ENCODE measurements around the gene VAMP3.

VAMP3 gene, protein sequence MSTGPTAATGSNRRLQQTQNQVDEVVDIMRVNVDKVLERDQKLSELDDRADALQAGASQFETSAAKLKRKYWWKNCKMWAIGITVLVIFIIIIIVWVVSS

DNA sequence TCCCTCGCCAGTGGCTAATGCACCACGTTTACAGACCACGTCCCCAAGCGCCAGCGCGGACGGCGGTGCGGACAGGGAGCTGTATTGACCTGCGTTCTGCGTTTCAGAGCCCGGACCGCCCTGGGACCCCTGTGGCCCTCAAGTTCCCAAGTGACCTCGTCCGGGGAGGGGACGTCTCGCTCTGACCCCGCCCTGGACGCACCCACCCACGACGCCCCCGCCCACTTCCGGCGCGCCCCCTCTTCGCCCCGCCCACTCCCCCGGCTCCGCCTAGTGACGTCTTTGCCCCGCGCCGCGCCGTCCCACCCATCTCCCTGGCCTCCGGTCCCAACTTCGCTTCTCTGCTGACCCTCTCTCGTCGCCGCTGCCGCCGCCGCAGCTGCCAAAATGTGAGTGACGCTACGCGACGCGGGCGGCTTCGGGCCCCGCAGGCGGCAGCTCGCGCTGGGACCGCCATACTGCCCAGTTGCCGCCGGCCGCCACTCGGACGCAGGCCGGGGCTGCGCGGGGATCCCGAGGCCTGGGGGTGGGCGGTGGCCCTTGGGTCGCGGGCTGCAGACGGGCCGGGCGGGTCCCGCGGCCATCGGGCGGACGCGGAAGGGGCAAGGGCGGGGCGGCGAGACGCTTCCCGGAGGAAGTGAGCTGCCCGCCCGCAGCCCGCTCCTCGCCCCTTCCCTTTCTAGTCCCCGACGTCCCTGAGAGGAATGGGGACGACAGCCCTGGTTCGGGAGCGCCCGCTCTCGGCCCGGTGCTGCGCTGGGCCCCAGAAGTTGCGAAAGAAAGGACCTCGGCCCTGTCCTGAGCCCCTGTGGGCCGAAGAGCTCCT, at the start of gene VAMP3:
Gene VAMP3 (plus strand): TSS at position 300 of the 826 bp plus-strand sequence. CDS start 88 bp downstream, at position 388.
- DNase-seq (ENCODE audit: low read depth) = peak; percentile 79

DNA sequence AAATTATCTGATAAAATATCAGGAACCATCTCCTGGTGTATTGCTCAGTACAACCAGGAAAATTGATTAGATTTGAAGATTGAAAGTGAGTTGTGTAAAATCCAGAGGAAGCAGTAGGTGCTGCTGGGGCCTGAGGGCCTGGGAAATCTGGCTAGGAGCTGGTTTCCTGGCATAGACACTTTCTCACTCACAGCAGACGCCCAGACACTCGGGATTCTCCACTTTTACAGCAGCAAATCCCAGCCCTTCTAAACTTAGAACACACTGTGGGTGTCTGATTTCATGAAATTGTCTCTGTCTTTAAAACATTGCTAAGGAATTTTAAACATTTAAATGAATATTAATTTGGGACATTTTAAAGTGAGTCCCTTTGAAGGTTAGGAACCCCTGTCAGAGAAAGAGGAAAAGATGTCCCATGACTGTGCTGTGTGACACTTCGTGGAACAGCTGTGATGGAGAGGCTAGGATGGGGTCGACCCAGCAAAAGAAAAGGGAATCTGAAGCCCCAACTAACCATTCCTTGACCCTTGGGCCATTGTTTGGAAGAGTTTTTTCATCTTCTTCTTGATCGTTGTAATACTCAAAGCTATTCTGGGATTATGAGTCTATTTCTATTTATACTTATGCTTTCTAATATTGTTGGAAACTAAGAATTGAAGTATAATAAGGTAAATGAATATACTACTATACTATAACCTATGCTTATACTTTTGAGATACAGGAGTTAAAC, 49.0 kb upstream of the VAMP3 start:
- DNase-seq (ENCODE audit: low read depth) = no peak

DNA sequence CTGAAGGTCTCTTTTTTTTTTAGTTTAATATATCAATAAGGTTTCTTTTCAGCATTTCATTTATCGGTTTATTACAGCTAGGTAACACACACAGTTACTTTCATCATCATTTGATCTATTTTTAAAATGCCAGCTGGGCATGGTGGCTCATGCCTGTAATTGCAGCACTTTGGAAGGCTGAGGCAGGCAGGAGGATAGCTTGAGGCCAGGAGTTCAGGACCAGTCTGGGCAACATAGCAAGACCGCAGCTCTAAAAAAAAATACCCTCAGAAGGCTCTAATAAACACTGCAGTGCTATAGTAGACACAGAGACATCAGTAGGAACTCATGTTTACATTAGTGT, 48.5 kb upstream of the VAMP3 start:
- no peak for DNase-seq (ENCODE audit: low read depth)

DNA sequence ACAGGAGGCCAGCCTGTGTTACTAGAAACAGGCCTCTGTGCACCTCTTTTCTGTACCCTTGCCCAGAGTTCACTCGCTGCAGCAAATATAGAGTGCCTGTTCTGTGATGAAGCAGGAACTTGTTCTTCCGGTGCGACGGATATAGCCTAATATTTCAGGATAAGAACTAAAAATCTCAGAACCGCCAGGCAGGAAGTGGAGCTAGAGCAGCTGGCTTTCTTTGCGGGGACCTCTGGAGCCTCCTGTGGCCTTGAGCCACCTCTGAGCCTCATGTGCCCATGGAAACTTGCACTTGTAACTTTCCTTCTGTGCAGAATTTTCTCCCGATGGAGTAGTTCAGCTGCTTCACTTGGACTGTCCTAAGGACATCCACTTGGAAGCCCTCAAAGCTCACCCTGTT, 44.5 kb upstream of the VAMP3 start:
- no peak for DNase-seq (ENCODE audit: low read depth)

DNA sequence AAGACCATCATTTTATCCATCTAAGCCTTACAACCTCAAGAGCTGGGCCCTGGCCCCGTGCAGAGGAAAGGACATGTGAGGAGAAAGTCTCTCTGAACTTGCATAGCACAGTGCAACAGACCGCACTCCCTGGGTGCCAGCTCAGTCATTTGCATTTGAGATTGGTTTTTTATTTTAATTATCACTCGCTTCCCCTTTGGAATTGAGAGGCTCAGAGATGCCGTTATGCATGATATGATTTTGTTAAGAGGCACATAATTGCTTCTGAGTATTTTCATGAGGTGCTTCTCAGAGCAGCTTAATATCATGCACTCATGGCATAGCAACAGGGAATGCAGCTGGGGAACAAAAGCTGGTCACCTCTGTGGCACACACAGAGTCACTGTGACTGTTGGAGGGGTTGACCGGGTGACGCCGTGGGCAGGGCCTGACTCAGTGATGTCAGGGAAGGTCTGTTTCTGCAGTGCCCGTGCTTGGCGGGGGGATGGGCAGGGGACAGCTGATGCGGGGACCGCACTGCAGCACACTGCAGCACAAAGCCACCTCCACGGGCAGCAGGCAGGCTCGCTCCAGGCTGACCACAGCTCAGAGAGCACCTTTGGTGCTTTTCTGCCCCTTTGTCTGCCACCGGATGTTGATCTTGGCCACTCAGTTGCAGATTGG, 43.2 kb upstream of the VAMP3 start:
- DNase-seq (ENCODE audit: low read depth) = no peak

DNA sequence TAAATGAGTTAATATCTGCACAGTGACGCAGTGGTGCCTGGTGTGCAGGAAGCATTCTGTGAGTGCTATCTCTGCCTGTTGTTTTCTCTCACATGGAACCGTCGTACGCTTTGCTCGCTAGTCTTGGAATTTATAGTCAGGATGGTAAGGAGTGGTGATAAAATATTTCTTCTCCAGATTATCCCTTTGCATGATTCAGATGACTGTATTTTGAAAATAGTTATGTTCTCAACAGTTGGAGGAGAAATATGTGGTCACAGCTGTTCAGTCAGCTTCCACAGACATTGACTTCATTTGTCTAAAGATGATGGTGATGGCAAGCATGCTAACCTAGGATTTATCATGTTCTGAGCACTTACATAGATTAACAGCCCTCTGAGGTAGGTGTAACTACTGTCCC, 41.3 kb upstream of the VAMP3 start:
- DNase-seq (ENCODE audit: low read depth) = no peak

DNA sequence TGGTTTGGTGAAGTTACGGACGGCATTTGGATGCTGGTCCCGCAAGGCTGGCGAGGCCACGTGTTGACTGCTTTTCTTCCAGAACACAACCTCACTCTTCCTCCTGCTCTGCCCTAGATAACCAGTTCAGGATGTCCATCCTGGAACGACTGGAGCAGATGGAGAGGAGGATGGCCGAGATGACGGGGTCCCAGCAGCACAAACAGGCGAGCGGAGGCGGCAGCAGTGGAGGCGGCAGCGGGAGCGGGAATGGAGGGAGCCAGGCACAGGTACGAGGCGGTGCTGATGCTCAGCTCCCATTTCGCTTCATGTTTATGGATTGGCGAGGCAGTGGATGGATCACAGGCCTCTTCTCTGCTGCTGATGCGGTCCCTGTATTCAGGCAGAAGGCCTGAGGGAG, 38.8 kb upstream of the VAMP3 start:
- DNase-seq (ENCODE audit: low read depth) = no peak

DNA sequence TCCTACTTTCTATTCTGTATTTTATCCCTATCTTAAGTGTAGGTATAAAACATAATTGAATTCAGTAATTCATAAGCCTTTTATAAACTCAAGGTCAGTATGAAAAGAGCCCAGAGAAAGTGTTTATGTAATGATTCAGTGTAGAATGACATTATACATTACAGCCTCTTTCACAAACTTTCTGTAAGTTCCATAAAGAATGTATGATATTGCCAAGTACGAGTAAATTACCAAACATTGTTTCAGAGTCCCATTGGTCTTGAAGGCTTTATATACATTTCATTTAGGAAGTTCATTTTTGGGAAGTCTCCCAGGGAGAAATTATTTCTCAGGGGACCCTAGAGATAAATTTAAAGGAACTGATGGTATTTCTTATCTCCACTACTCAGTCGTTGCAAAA, 37.8 kb upstream of the VAMP3 start:
- no peak for DNase-seq (ENCODE audit: low read depth)

DNA sequence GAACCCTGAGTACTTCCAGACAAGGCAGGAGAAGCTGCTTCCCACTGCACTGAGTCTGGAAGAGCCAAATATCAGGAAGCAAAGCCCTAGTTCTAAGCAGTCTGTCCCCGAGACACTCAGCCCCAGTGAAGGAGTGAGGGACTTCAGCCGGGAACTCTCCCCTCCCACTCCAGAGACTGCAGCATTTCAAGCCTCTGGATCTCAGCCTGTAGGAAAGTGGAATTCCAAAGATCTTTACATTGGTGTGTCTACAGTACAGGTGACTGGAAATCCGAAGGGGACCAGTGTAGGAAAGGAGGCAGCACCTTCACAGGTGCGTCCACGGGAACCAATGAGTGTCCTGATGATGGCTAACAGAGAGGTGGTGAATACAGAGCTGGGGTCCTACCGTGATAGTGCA, 33.1 kb upstream of the VAMP3 start:
- no peak for DNase-seq (ENCODE audit: low read depth)

DNA sequence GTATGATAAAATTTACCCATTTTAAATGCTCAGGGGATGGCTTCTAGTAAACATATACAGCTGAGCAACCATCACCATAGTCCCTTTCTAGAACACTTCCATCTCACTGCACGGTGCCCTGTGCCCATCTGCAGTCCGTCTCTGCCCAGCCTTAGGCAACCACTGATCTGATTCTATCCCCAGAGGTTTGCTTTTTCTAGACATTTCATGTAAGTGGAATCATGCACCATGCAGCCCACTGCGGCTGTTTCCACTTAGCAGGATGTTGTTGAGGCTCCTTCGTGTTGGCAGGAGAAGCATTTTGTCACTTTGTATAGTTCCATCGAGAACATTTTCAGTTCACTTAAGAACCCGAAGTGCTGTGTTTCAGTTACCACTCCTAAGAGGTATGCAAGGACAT, 27.8 kb upstream of the VAMP3 start:
- no peak for DNase-seq (ENCODE audit: low read depth)

DNA sequence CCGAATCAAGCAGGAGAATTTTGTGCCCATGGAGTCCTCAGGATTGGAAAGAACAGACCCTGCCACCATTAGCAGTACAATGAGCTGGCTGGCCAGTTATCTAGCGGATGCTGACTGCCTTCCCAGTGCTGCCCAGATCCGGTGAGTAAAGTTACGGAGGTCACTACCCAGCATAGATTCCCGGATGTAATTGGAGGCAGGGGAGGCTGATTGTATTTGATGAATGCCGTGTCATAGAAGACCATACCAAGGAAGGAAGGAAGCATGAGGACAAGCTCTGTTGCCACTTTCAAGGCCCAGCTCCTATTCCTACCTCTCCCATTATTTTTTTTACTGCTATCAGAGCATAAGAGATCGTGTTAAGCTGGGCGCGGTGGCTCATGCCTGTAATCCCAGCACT, 26.2 kb upstream of the VAMP3 start:
- DNase-seq (ENCODE audit: low read depth) = no peak

DNA sequence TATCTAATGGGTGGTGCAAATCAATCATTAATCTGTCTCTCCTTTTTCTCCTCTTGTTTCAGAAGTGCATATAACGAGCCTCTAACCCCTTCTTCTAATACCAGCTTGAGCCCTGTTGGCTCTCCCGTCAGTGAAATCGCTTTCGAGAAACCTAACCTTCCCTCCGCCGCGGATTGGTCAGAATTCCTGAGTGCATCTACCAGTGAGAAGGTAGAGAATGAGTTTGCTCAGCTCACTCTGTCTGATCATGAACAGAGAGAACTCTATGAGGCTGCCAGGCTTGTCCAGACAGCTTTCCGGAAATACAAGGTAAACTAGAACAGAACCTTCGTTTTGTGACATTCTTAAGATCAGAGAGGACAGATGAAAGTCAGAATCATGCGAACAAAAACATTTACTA, 25.3 kb upstream of the VAMP3 start:
- DNase-seq (ENCODE audit: low read depth) = no peak

DNA sequence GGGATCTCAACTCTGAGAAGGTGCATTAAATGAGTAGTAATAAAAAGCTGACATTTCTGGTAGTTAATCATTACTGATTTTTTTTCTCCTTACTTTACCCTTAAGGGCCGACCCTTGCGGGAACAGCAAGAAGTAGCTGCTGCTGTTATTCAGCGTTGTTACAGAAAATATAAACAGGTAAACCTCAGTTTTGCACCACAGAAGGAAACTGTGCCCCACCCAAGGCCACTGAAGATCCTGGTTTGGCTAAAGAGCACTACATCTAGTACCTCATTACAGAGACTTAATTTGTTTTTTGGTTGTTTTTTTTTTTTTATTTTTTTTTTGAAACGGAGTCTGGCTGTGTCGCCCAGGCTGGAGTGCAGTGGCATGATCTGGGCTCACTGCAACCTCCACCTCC, 23.5 kb upstream of the VAMP3 start:
- DNase-seq (ENCODE audit: low read depth) = no peak

DNA sequence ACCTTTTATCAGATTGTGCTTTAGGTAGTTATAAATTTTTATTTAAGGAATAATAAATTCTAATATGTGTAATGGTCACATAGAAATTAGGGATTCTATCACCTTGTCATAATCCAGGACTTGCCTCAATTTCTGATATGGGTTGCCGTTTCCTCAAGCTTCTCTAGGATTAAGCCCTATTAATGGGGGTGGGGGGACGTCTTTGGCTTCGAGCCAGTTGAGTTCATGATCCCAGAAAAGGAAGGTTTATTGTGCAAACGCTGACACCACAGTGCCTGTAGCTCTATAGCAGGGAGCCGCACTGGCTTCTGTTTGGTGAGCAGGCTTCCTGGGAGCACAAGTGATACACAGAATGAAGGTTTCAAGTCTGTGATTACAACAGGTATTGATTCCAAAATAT, 22.0 kb upstream of the VAMP3 start:
- no peak for DNase-seq (ENCODE audit: low read depth)

DNA sequence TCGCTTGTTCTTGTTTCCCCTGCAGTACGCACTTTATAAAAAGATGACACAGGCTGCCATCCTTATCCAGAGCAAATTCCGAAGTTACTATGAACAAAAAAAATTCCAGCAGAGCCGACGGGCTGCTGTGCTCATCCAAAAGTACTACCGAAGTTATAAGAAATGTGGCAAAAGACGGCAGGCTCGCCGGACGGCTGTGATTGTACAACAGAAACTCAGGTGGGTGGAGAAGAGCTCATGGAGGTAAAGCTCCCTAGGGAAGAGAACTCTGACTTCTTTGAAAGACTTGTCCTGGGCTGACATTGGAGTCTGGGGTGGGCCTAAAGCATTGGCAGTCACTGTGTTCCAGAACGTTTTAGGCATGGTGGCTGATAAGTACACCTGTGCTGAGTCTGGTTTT, 19.9 kb upstream of the VAMP3 start:
- DNase-seq (ENCODE audit: low read depth) = no peak

DNA sequence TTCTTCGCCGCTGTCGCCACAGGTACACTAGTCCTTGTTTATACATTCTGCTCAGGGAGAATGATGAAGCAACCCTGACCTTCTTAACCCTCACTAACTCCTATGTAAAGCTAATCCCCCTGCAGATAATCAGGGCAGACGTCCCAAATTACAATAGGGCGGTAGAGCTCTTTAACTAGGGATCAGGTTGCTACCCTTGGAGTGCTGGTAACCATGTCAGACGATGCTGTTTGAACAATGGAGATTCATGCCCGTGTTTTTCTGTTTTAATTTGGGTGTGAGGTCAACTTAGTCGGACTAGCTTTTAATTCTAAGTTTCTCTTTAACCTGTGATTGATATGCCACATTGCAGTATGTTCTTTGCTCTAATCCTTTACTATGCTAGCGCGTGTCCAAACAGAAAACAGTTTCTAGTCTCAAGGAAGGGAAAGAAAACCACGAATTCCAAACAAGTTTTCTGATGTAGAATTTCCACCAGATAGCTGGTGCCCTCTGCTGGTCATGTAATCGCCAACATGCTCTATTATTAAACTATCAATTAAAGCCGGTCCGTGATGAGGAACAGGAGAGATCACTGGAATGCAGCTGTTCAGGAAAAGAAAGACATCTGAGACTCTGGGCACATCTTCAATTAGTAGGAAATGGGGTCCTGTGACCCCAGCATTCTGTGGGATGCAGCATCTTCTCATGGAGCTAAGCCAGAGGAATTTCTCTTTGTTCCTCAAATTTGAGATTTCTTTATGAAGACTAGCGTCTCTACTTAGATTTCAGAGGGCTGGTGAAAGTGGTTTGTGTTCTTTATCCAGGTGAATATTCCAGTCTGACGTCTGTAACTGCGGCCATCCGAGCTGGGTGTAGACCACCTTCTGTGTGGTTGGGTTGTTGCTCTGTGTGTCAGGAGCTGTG, 18.3 kb upstream of the VAMP3 start:
- DNase-seq (ENCODE audit: low read depth) = no peak

DNA sequence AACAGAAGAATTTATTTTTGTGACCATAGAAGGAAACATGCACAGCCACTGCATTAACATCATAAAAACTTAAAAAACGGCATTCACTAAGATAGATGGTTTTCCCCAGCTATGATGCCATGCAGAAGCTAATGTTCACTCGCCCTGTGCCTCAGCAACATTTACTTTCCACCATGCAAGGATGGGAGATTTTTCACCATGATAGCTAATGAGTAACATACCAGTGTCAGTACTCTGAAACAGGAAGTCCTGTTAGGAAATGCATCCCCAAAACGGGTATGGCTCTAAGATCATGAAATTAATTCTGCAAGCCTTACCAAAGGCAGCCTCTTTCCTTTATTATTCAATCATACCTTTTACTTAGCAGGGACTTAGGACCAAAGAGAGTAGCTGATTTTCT, 17.5 kb upstream of the VAMP3 start:
- no peak for DNase-seq (ENCODE audit: low read depth)

DNA sequence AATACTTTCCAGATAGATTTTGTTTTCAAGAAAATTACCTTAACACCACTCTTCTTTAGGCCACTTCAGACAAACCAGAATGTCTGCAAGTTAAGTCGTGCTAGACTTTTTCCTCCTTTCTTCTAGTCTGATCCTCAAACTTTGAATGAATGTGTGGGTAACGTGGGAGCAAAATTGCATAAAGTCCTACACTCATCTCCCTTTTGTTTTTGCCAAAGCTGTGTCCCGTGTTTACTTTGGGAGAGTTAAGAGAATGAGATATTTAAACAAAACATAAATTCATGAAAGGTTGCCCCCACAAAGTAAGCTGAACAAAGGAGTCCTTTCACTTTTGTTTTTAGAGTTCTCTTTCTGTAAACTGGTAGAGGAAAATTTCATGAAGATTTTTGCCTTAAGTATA, 16.9 kb upstream of the VAMP3 start:
- DNase-seq (ENCODE audit: low read depth) = no peak

DNA sequence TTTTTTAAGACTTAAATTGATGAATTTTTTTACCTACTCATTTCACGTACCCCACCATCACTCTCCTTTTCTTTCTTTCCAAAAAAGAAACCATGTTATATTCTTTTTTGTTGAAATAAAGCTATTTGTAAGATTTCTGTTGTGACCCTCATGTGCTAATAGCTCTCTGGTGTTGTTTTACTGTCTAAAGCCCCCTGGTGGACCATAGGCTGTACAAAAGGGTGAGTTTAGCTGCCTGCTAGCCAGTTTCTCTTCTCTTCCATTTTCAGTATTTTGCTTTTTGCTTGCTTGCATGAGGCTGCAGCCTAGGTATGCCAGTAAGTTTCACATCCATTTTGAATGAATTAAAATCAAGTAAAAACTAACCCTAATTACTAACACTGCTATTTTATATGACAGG, 15.6 kb upstream of the VAMP3 start:
- no peak for DNase-seq (ENCODE audit: low read depth)

DNA sequence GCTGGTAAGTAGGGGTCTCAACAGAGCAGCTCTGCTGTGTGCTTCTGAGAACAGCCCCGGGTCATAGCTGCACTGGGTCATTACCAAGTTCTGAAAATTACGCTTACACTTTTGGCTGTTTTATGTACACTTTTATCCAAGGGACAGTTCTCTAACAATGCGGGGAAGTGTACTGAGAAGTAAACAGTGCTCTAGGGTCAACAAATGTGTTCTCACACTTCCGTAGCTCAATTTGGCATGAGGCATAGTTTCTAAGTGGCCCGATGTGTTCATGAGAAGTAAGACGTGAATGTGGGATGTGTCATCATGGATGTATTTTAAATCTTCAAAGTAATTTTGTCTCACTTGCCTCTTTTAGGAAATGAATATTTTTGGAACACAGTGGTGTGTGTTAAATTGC, 10.9 kb upstream of the VAMP3 start:
- DNase-seq (ENCODE audit: low read depth) = no peak

DNA sequence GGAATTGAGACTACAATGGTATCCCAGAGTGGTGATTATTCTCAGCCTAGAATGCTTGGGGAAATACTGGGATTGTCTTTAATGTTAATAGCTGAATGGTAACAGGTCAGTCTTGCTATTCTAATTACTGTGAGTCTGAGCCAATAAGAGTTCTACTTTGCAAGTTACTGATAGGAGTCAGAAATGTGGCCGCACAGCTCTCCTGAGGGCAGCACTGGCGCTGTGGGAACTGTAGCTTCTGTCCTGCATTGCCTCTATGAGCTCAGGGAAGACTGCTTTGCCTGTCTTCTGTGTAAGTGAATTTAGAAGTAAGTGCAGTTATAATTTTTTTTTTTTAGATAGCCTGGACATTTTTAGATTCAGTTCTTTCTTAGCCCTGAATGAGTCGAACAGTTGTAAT, 10.0 kb upstream of the VAMP3 start:
- no peak for DNase-seq (ENCODE audit: low read depth)

DNA sequence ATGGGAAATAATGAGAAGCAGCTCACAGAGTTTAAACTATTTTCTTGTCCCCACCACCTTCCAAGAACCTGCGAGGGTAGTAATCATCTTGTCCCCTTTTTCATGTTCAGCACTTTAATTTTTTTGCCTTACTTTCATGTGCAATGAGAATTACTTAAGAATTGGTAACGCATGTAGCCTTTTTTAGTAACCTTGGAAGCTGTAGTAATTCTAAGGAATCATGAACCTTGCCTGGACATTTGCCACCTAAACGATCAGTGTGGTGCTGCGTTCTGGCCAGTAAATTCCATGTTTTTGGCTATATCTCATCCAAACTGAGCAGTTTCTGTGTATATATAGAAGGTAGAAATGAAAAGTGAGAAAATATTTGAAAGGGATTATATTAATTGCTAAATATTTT, 3.9 kb upstream of the VAMP3 start:
- DNase-seq (ENCODE audit: low read depth) = no peak

Data from stimulated activated CD8-positive, alpha-beta memory T cell treated with anti-CD3 and anti-CD28 coated beads, Interleukin-12 subunit alpha, Interleukin-12 subunit beta, amount 100 ng/mL, for 4 hours (primary cell).